IMR-90 (cell line): ENCODE data around the gene ZNF606. TPM values are rescaled to one million over a fixed set of nuclear protein-coding genes. Genes with fewer than 3 reads are reported as not detected.

ENCODE experiments used
- ATAC-seq: fragments of 200-7000 bp; cut with Tn5 transposase; 2 replicates; pipeline ENCODE4 v1.9.1; 2020; ENCODE audit warnings: low read depth, mild to moderate bottlenecking, moderate library complexity
- BruUV-seq: library from RNA; stranded (reverse); fragments of 400-500 nt; replicated peaks from 2 replicates; lab custom pipeline; 2021; lab: Mats Ljungman, UMichigan
- CTCF ChIA-PET: fragments of 300-600 bp; formaldehyde crosslinking; extraction: SDS; loops from one replicate; lab custom pipeline; 2021; ENCODE audit warnings: antibody characterized with exemption; lab: Yijun Ruan, JAX
- POLR2A ChIA-PET: fragments of 300-600 bp; sonication (Branson Sonifier 250); formaldehyde crosslinking; loops from one replicate; lab custom pipeline; 2022; ENCODE audit warnings: antibody characterized with exemption; ENCODE audit not compliant: unreplicated experiment; lab: Charles Lee
- DNase-seq: peaks from one replicate; pipeline ENCODE4 v3.0.0; 2013
- H2AFZ ChIP-seq: replicated peaks from 2 replicates; pipeline ENCODE3; 2013; ENCODE audit warnings: low read length, mild to moderate bottlenecking; ENCODE audit not compliant: poor library complexity
- H2AK5ac ChIP-seq: 2 replicates; pipeline ENCODE4 v1.6.1; 2013; ENCODE audit warnings: low read depth, low read length, inconsistent platforms
- H2AK9ac ChIP-seq: replicated peaks from 2 replicates; pipeline ENCODE3; 2013; ENCODE audit warnings: mild to moderate bottlenecking, low read depth, low read length, moderate library complexity; ENCODE audit not compliant: poor library complexity
- H2BK120ac ChIP-seq: 2 replicates; pipeline ENCODE4 v1.6.1; 2013; ENCODE audit warnings: low read depth, low read length, inconsistent platforms
- H2BK15ac ChIP-seq: 3 replicates; pipeline ENCODE4 v1.6.1; 2013; ENCODE audit warnings: low read depth, low read length, inconsistent platforms
- H2BK20ac ChIP-seq: 2 replicates; pipeline ENCODE4 v1.6.1; 2013; ENCODE audit warnings: low read depth, mild to moderate bottlenecking, inconsistent platforms, low read length, moderate library complexity
- H2BK5ac ChIP-seq: 2 replicates; pipeline ENCODE4 v1.6.1; 2013; ENCODE audit warnings: mild to moderate bottlenecking, low read depth, low read length, inconsistent platforms; ENCODE audit not compliant: poor library complexity, severe bottlenecking
- H3K14ac ChIP-seq: replicated peaks from 2 replicates; pipeline ENCODE4 v1.6.1; 2013; ENCODE audit warnings: low read depth, low read length, inconsistent platforms
- H3K18ac ChIP-seq: 2 replicates; pipeline ENCODE4 v1.6.1; 2013; ENCODE audit warnings: low read depth, low read length, control low read depth
- H3K23ac ChIP-seq: 2 replicates; pipeline ENCODE4 v1.6.1; 2013; ENCODE audit warnings: low read depth, low read length, inconsistent platforms
- H3K27ac ChIP-seq: 2 replicates; pipeline ENCODE4 v1.5.1; 2013; ENCODE audit warnings: mild to moderate bottlenecking, control low read depth, low read length; ENCODE audit not compliant: insufficient read depth
- H3K27me3 ChIP-seq: 2 replicates; pipeline ENCODE4 v1.6.1; 2013; ENCODE audit warnings: low read length; ENCODE audit not compliant: control insufficient read depth, insufficient read depth
- H3K36me3 ChIP-seq: 2 replicates; pipeline ENCODE4 v1.6.1; 2013; ENCODE audit warnings: low read length, mixed read lengths; ENCODE audit not compliant: control insufficient read depth, insufficient read depth
- H3K4ac ChIP-seq: 2 replicates; pipeline ENCODE4 v1.6.1; 2013; ENCODE audit warnings: low read depth, low read length, inconsistent platforms
- H3K4me1 ChIP-seq: 2 replicates; pipeline ENCODE4 v1.6.1; 2013; ENCODE audit warnings: low read length, mixed read lengths; ENCODE audit not compliant: control insufficient read depth, insufficient read depth
- H3K4me2 ChIP-seq: 2 replicates; pipeline ENCODE4 v1.6.1; 2013; ENCODE audit warnings: low read depth, mild to moderate bottlenecking, control low read depth, low read length, moderate library complexity
- H3K4me3 ChIP-seq: 2 replicates; pipeline ENCODE4 v1.5.1; 2013; ENCODE audit warnings: low read depth, mild to moderate bottlenecking, control low read depth, low read length, moderate library complexity; ENCODE audit not compliant: insufficient read depth
- H3K56ac ChIP-seq: 2 replicates; pipeline ENCODE4 v1.6.1; 2013; ENCODE audit warnings: low read length, inconsistent platforms; ENCODE audit not compliant: insufficient read depth; ENCODE audit errors: extremely low read depth
- H3K79me1 ChIP-seq, 2 experiments: 2 replicates each; pipeline ENCODE4 v1.6.1; 2013; ENCODE audit warnings: low read length in 2 of 2, inconsistent platforms in 1 of 2, low read depth in 1 of 2
- H3K9ac ChIP-seq: 2 replicates; pipeline ENCODE4 v1.6.1; 2013; ENCODE audit warnings: low read depth, low read length, control low read depth
- H3K9me1 ChIP-seq: 2 replicates; pipeline ENCODE4 v1.6.1; 2013; ENCODE audit warnings: low read length, inconsistent platforms; ENCODE audit not compliant: insufficient read depth
- H3K9me3 ChIP-seq: 2 replicates; pipeline ENCODE4 v1.6.1; 2013; ENCODE audit warnings: low read length; ENCODE audit not compliant: control insufficient read depth, insufficient read depth
- H4K20me1 ChIP-seq: 2 replicates; pipeline ENCODE4 v1.6.1; 2013; ENCODE audit warnings: low read length, inconsistent platforms; ENCODE audit not compliant: insufficient read depth
- H4K5ac ChIP-seq: 2 replicates; pipeline ENCODE4 v1.6.1; 2013; ENCODE audit warnings: mild to moderate bottlenecking, low read depth, low read length, control low read depth
- H4K8ac ChIP-seq, 2 experiments: 2 replicates each; pipeline ENCODE4 v1.6.1; 2013; ENCODE audit warnings: low read depth in 2 of 2, low read length in 2 of 2, control low read depth in 1 of 2, inconsistent platforms in 1 of 2
- H4K91ac ChIP-seq: 2 replicates; pipeline ENCODE4 v1.6.1; 2013; ENCODE audit warnings: low read depth, low read length, inconsistent platforms; ENCODE audit not compliant: insufficient read depth
- BHLHE40 ChIP-seq: fragments of 150-350 bp; IDR thresholded peaks from 2 replicates; pipeline ENCODE4 v1.6.1; 2016; ENCODE audit warnings: mild to moderate bottlenecking, low read depth, low read length
- CEBPB ChIP-seq: IDR thresholded peaks from 2 replicates; pipeline ENCODE4 v1.6.1; 2012; ENCODE audit warnings: low read depth, low read length, improper control_type of control experiment
- MAFK ChIP-seq: IDR thresholded peaks from 2 replicates; pipeline ENCODE4 v1.6.1; 2012; ENCODE audit warnings: low read depth, low read length, improper control_type of control experiment
- MXI1 ChIP-seq: IDR thresholded peaks from 2 replicates; pipeline ENCODE4 v1.6.1; 2012; ENCODE audit warnings: low read depth, mild to moderate bottlenecking, low read length, moderate library complexity, borderline replicate concordance
- RAD21 ChIP-seq: IDR thresholded peaks from 2 replicates; pipeline ENCODE4 v1.6.1; 2012; ENCODE audit warnings: low read length, improper control_type of control experiment
- WGBS, 2 experiments: methylation state at CpG; one replicate each; pipeline versions ENCODE4 v1.1.5 to v1.1.7; 2013; ENCODE audit warnings: missing lambda C conversion rate in 2 of 2; ENCODE audit not compliant: insufficient read length in 1 of 2; ENCODE audit errors: extremely low coverage in 2 of 2; 5-methylcytosine and 5-hydroxymethylcytosine counted together
- dilution Hi-C: fragments of 300-500 bp; cut with HindIII; formaldehyde crosslinking; loops from one replicate; pipeline ENCODE4 v1.14.3; 2018; ENCODE audit warnings: low sequenced_read_pairs; ENCODE audit not compliant: unreplicated experiment
- in situ Hi-C: fragments of 300-500 bp; cut with MboI; formaldehyde crosslinking; loops from 3 replicates; pipeline ENCODE4 v1.14.3; 2019; ENCODE audit warnings: low sequenced_read_pairs, inconsistent platforms, mixed read lengths
- intact Hi-C: fragments of 100-400 bp; cut with micrococcal nuclease; formaldehyde crosslinking; loops from 2 replicates; pipeline ENCODE4 v1.10.0; 2022
- polyA plus RNA-seq, 3 experiments: library from polyadenylated mRNA; depleted of rRNA; stranded (reverse); fragments of >200 nt; gene quantifications; 2 replicates each; pipeline ENCODE4 v1.2.3, GENCODE V29; 2012; ENCODE audit warnings: low replicate concordance in 1 of 3
- total RNA-seq: library from RNA; depleted of rRNA; stranded (reverse); fragments of >200 nt; gene quantifications from 2 replicates; pipeline ENCODE4 v1.2.3, GENCODE V29; 2012

Gene ZNF606
- total and polyA plus RNA-seq, 2 of the 4 experiments (the other 2 are of a cell fraction) = 4.3 to 9.0 TPM

- Histone ChIP-seq H4K20me1 (no peaks in the 10 kb centered on the region), H3K4ac (no peak overlapping the region), H3K79me1 (peaks cover 8 to 15% of the 10 kb centered on the region in 2 experiments), H2AK9ac (no peak overlapping the region), H3K4me1 (no peaks in the 10 kb centered on the region), H3K9me1 (no peaks in the 10 kb centered on the region), H2BK120ac (no peak overlapping the region), H2BK15ac (no peak overlapping the region), H3K14ac (no peak overlapping the region), H3K9me3 (peaks cover 53% of the 10 kb centered on the region), H4K5ac (no peak overlapping the region), H3K23ac (no peak overlapping the region), H2BK5ac (no peak overlapping the region), H3K56ac (no peak overlapping the region), H3K4me3 (no peak overlapping the region), H4K91ac (no peak overlapping the region), H2AK5ac (no peak overlapping the region), H3K27ac (no peak overlapping the region), H3K36me3 (peaks cover 23% of the 10 kb centered on the region), H3K18ac (no peak overlapping the region), H3K9ac (no peak overlapping the region), H4K8ac (no peak overlapping the region), H3K27me3 (no peaks in the 10 kb centered on the region), H2BK20ac (no peak overlapping the region), H3K4me2 (no peak overlapping the region), H2AFZ (no peak overlapping the region)
- ATAC-seq (no peak), DNase-seq (no peak)
- no peak for TF ChIP-seq RAD21
- no peak for TF ChIP-seq CEBPB
- no peak for TF ChIP-seq MXI1
- no peak for TF ChIP-seq BHLHE40
- no peak for TF ChIP-seq MAFK
- in situ Hi-C loops (no loop called here), intact Hi-C loops (loop anchor here (10.0 kb wide), 1 partner anchor 148 kb away; the partner anchor contains the start of gene ZNF329), dilution Hi-C loops (no loop called here)
- ChIA-PET POLR2A (no interaction called here), CTCF (no interaction called here)
- no CpG with 5 or more reads among the region's 1 CpG for WGBS, 2 experiments
- BruUV-seq = no TSS peak
These were observed 4.7 kb upstream of the ZNF606 start for GRCh38 chr19:58007285-58007684.
